H9 (cell line): ENCODE measurements around the gene PPP1R14C. TPM values are rescaled to one million over a fixed set of nuclear protein-coding genes. Genes with fewer than 3 reads are reported as not detected.

Experiments
- DNase-seq: peaks from one replicate; pipeline ENCODE4 v3.0.0-alpha.2; 2017
- H2AFZ ChIP-seq: one replicate; pipeline ENCODE4 v1.6.1; 2013; ENCODE audit warnings: mild to moderate bottlenecking, low read length, control low read depth, moderate library complexity
- H2AK5ac ChIP-seq: 2 replicates; pipeline ENCODE4 v1.6.1; 2013; ENCODE audit warnings: low read length, control low read depth, mixed read lengths; ENCODE audit not compliant: insufficient read length
- H2BK120ac ChIP-seq: one replicate; pipeline ENCODE4 v1.6.1; 2013; ENCODE audit warnings: low read depth, mild to moderate bottlenecking, low read length, control low read depth, inconsistent platforms; ENCODE audit not compliant: poor library complexity, severe bottlenecking
- H2BK12ac ChIP-seq: 2 replicates; pipeline ENCODE4 v1.6.1; 2013; ENCODE audit warnings: low read length, control low read depth, mixed read lengths, low read depth; ENCODE audit not compliant: insufficient read length
- H2BK15ac ChIP-seq: 2 replicates; pipeline ENCODE4 v1.6.1; 2013; ENCODE audit warnings: low read depth, low read length, control low read depth
- H2BK20ac ChIP-seq: one replicate; pipeline ENCODE4 v1.6.1; 2013; ENCODE audit warnings: low read depth, mild to moderate bottlenecking, low read length, control low read depth, inconsistent platforms; ENCODE audit not compliant: poor library complexity, severe bottlenecking
- H2BK5ac ChIP-seq: 2 replicates; pipeline ENCODE4 v1.6.1; 2013; ENCODE audit warnings: low read length, control low read depth, mixed read lengths; ENCODE audit not compliant: insufficient read length
- H3K14ac ChIP-seq: 2 replicates; pipeline ENCODE4 v1.6.1; 2013; ENCODE audit warnings: low read length, control low read depth; ENCODE audit not compliant: insufficient read depth
- H3K18ac ChIP-seq: 2 replicates; pipeline ENCODE4 v1.6.1; 2013; ENCODE audit warnings: low read depth, mild to moderate bottlenecking, mixed read lengths, low read length, control low read depth; ENCODE audit not compliant: insufficient read length
- H3K23ac ChIP-seq: 2 replicates; pipeline ENCODE4 v1.6.1; 2013; ENCODE audit warnings: low read length, control low read depth, mixed read lengths, low read depth; ENCODE audit not compliant: insufficient read length
- H3K23me2 ChIP-seq: 2 replicates; pipeline ENCODE4 v1.6.1; 2013; ENCODE audit warnings: low read depth, mild to moderate bottlenecking, mixed read lengths, low read length, control low read depth; ENCODE audit not compliant: insufficient read length, poor library complexity, severe bottlenecking
- H3K27ac ChIP-seq: 2 replicates; pipeline ENCODE4 v1.5.1; 2013; ENCODE audit warnings: low read length, control low read depth, mixed read lengths, low read depth; ENCODE audit not compliant: insufficient read length
- H3K27me3 ChIP-seq: 2 replicates; pipeline ENCODE4 v1.6.1; 2013; ENCODE audit warnings: low read length, control low read depth, inconsistent platforms; ENCODE audit not compliant: insufficient read depth
- H3K4ac ChIP-seq: 2 replicates; pipeline ENCODE4 v1.6.1; 2013; ENCODE audit warnings: low read depth, mild to moderate bottlenecking, control low read depth, inconsistent platforms, low read length, moderate library complexity
- H3K4me1 ChIP-seq: 2 replicates; pipeline ENCODE4 v1.6.1; 2013; ENCODE audit warnings: low read length, control low read depth, inconsistent platforms; ENCODE audit not compliant: insufficient read depth
- H3K4me2 ChIP-seq: 2 replicates; pipeline ENCODE4 v1.6.1; 2013; ENCODE audit warnings: low read length, control low read depth, mixed read lengths; ENCODE audit not compliant: insufficient read length, insufficient read depth
- H3K56ac ChIP-seq: 2 replicates; pipeline ENCODE4 v1.6.1; 2013; ENCODE audit warnings: low read depth, mild to moderate bottlenecking, mixed read lengths, low read length, control low read depth; ENCODE audit not compliant: insufficient read length
- H3K79me1 ChIP-seq: 2 replicates; pipeline ENCODE4 v1.6.1; 2013; ENCODE audit warnings: low read depth, mild to moderate bottlenecking, moderate library complexity, low read length, control low read depth, inconsistent platforms; ENCODE audit not compliant: insufficient read depth, poor library complexity, severe bottlenecking
- H3K79me2 ChIP-seq: 2 replicates; pipeline ENCODE4 v1.6.1; 2013; ENCODE audit warnings: low read length, control low read depth, inconsistent platforms; ENCODE audit not compliant: insufficient read depth
- H3K9ac ChIP-seq: 2 replicates; pipeline ENCODE4 v1.6.1; 2013; ENCODE audit warnings: low read length, control low read depth, mixed read lengths; ENCODE audit not compliant: insufficient read length; ENCODE audit errors: extremely low read depth
- H3K9me3 ChIP-seq: one replicate; pipeline ENCODE4 v1.6.1; 2013; ENCODE audit warnings: low read depth, low read length, inconsistent platforms; ENCODE audit not compliant: control insufficient read depth
- H3T11ph ChIP-seq: one replicate; pipeline ENCODE4 v1.6.1; 2013; ENCODE audit warnings: mild to moderate bottlenecking, low read length, control low read depth, inconsistent platforms
- H4K20me1 ChIP-seq: one replicate; pipeline ENCODE4 v1.6.1; 2013; ENCODE audit not compliant: control insufficient read depth, insufficient read length, insufficient read depth
- H4K5ac ChIP-seq: 2 replicates; pipeline ENCODE4 v1.6.1; 2013; ENCODE audit warnings: low read depth, mild to moderate bottlenecking, mixed read lengths, low read length, control low read depth; ENCODE audit not compliant: insufficient read length
- H4K8ac ChIP-seq: replicated peaks from 2 replicates; pipeline ENCODE4 v1.6.1; 2013; ENCODE audit warnings: low read length, control low read depth, mixed read lengths, low read depth; ENCODE audit not compliant: insufficient read length
- H4K91ac ChIP-seq: 2 replicates; pipeline ENCODE4 v1.6.1; 2013; ENCODE audit warnings: low read depth, mild to moderate bottlenecking, moderate library complexity, mixed read lengths, low read length, control low read depth; ENCODE audit not compliant: insufficient read length
- H3K27ac Mint-ChIP-seq, 3 experiments: 2 replicates in 2 of 3; 3 replicates in 1 of 3; pipeline ENCODE4 v1.8.0; 2020 to 2021; ENCODE audit warnings: mixed read lengths in 3 of 3, mild to moderate bottlenecking in 1 of 3, moderate library complexity in 1 of 3
- H3K27me3 Mint-ChIP-seq: 2 replicates; pipeline ENCODE4 v1.8.0; 2021; ENCODE audit warnings: low read depth, mild to moderate bottlenecking, moderate library complexity, mixed read lengths
- H3K36me3 Mint-ChIP-seq, 3 experiments: 2 replicates in 2 of 3; 3 replicates in 1 of 3; pipeline ENCODE4 v1.8.0; 2020 to 2021; ENCODE audit warnings: low read depth in 3 of 3, mixed read lengths in 3 of 3; ENCODE audit not compliant: insufficient read depth in 1 of 3
- H3K4me1 Mint-ChIP-seq, 2 experiments: 2 replicates each; pipeline ENCODE4 v1.8.0; 2020; ENCODE audit warnings: mixed read lengths in 2 of 2
- H3K4me3 Mint-ChIP-seq, 2 experiments: 2 replicates in 1 of 2; 3 replicates in 1 of 2; pipeline ENCODE4 v1.8.0; 2020 to 2021; ENCODE audit warnings: mild to moderate bottlenecking in 2 of 2, mixed read lengths in 2 of 2, moderate library complexity in 1 of 2
- H3K9me3 Mint-ChIP-seq, 2 experiments: 2 replicates in 1 of 2; 3 replicates in 1 of 2; pipeline ENCODE4 v1.8.0; 2020; ENCODE audit warnings: mild to moderate bottlenecking in 2 of 2, mixed read lengths in 2 of 2, moderate library complexity in 1 of 2
- CTCF ChIP-seq: fragments of 200-600 bp; sonication (generic); conservative IDR thresholded peaks from 3 replicates; pipeline ENCODE4 v1.8.0; 2021; ENCODE audit warnings: antibody characterized with exemption, mild to moderate bottlenecking
- WGBS: extraction: QIAGEN DNeasy Blood & Tissue Kit; methylation state at CpG from one replicate; pipeline ENCODE4 v1.1.7; 2013; ENCODE audit warnings: missing lambda C conversion rate, low lambda C conversion rate, mixed read lengths; ENCODE audit not compliant: insufficient read length; ENCODE audit errors: extremely low coverage; 5-methylcytosine and 5-hydroxymethylcytosine counted together
- long read RNA-seq: library from polyadenylated mRNA; unstranded; transcript quantifications from one replicate; pipeline ENCODE4 v2.0.0, GENCODE V29; 2020
- total RNA-seq: library from RNA; stranded (reverse); gene quantifications from 2 replicates; pipeline ENCODE4 v1.2.1, GENCODE V29; 2021

PPP1R14C gene
- total RNA-seq, result 0.09 and 0.37 TPM in 2 replicates
- long read RNA-seq, partial matches to known transcripts, result 0 of 1 reads
- long read RNA-seq, other reads (novel, unspliced or antisense), result 1 of 1 reads

GRCh38 chr6:150142670-150143515, at the start of gene PPP1R14C:
PPP1R14C (plus strand) TSS chr6:150143044; CDS start chr6:150143193, 149 bp downstream.
- H2AFZ ChIP-seq, result no peak within 1 kb of the TSS

More at GRCh38 chr6:150142670-150143515, at the start of gene PPP1R14C:
- Mint-ChIP-seq H3K36me3 (no peaks in the 10 kb centered on the region; a peak in 2 of 7 replicates), H3K9me3 (0 out of 5 replicates have a peak, but pooled peaks cover 0 to 2% of the 10 kb centered on the region in 2 experiments), H3K4me3 (peak within 1 kb of the TSS; percentile 60 to 81), H3K4me1 (peaks cover 8 to 18% of the 10 kb centered on the region in 2 experiments), H3K27ac (no peak within 1 kb of the TSS), H3K27me3 (peaks cover 88% of the 10 kb centered on the region)
- H3K4me1 ChIP-seq, result no peaks in the 10 kb centered on the region
- no peak within 1 kb of the TSS for H3K4ac ChIP-seq
- peaks cover 34% of the 10 kb centered on the region for H3K27me3 ChIP-seq
- peak; percentile 68 for DNase-seq
- no peak within 1 kb of the TSS for H2BK120ac ChIP-seq
- H2AK5ac ChIP-seq, result no peak within 1 kb of the TSS
- no peak within 1 kb of the TSS for H3K27ac ChIP-seq
- TF ChIP-seq CTCF, result no peak
- H4K8ac ChIP-seq, result no peak within 1 kb of the TSS
- no peak within 1 kb of the TSS for H3K14ac ChIP-seq
- no peak within 1 kb of the TSS for H4K5ac ChIP-seq
- H3K9me3 ChIP-seq, result no peaks in the 10 kb centered on the region
- no peaks in the 10 kb centered on the region for H4K20me1 ChIP-seq
- H2BK5ac ChIP-seq, result no peak within 1 kb of the TSS
- H2BK15ac ChIP-seq, result no peak within 1 kb of the TSS; the same call in 1 of the 2 replicates
- no peak within 1 kb of the TSS for H3K9ac ChIP-seq
- H3K23ac ChIP-seq, result no peak within 1 kb of the TSS
- peaks cover 14% of the 10 kb centered on the region for H3K23me2 ChIP-seq
- H3K18ac ChIP-seq, result no peak within 1 kb of the TSS
- H3K56ac ChIP-seq, result no peak within 1 kb of the TSS
- no peak within 1 kb of the TSS for H4K91ac ChIP-seq
- H3K79me1 ChIP-seq, result no peaks in the 10 kb centered on the region
- H2BK12ac ChIP-seq, result no peak within 1 kb of the TSS
- H2BK20ac ChIP-seq, result no peak within 1 kb of the TSS
- no peak within 1 kb of the TSS for H3T11ph ChIP-seq
- WGBS, result no CpG with 5 or more reads among the region's 103 CpGs
- H3K79me2 ChIP-seq, result no peaks in the 10 kb centered on the region
- peak within 1 kb of the TSS; percentile 59 for H3K4me2 ChIP-seq
